CD4-positive, alpha-beta T cell treated with Interleukin-15 for 4 hours (primary cell): ENCODE data around the gene SOS1.
"Not testable (repeated sequence)": the region's sequence is repeated elsewhere in the genome, so short reads cannot be mapped to it uniquely, and the experiment has no call there.

ENCODE experiments used
- DNase-seq: peaks from one replicate; pipeline ENCODE4 v3.0.0-alpha.2; 2020; ENCODE audit warnings: low spot score

SOS1 gene

GRCh38 chr2:39120771-39121522, at the start of gene SOS1:
SOS1 (minus strand) TSS chr2:39121051; CDS start chr2:39120422, 629 bp downstream.
- peak; percentile 93 for DNase-seq

- DNase-seq, result no peak
These were observed 43.2 kb upstream of the SOS1 start for GRCh38 chr2:39164089-39164488.

- no peak for DNase-seq
These were observed 40.1 kb upstream of the SOS1 start for GRCh38 chr2:39160982-39161381.

GRCh38 chr2:39159283-39159682, 38.4 kb upstream of the SOS1 start:
- no peak for DNase-seq

- DNase-seq, result no peak
These were observed 37.5 kb upstream of the SOS1 start for GRCh38 chr2:39158351-39158750.

GRCh38 chr2:39156846-39157245, 36.0 kb upstream of the SOS1 start:
- DNase-seq, result no peak

- DNase-seq, result no peak
These were observed 35.3 kb upstream of the SOS1 start for GRCh38 chr2:39156107-39156506.

- not testable (repeated sequence) for DNase-seq
These were observed 34.7 kb upstream of the SOS1 start for GRCh38 chr2:39155573-39155972.

- DNase-seq, result no peak
These were observed 34.1 kb upstream of the SOS1 start for GRCh38 chr2:39154944-39155343.

GRCh38 chr2:39153312-39153711, 32.5 kb upstream of the SOS1 start:
- DNase-seq, result no peak

- no peak for DNase-seq
These were observed 31.7 kb upstream of the SOS1 start for GRCh38 chr2:39152504-39152903.

GRCh38 chr2:39150890-39151497, 30.1 kb upstream of the SOS1 start:
- DNase-seq, result no peak

- no peak for DNase-seq
These were observed 29.3 kb upstream of the SOS1 start for GRCh38 chr2:39150102-39150562.

- DNase-seq, result no peak
These were observed 25.8 kb upstream of the SOS1 start for GRCh38 chr2:39146630-39147029.

- no peak for DNase-seq
These were observed 25.1 kb upstream of the SOS1 start for GRCh38 chr2:39145906-39146421.

- DNase-seq, result no peak
These were observed 23.6 kb upstream of the SOS1 start for GRCh38 chr2:39144416-39144815.

- no peak for DNase-seq
These were observed 22.2 kb upstream of the SOS1 start for GRCh38 chr2:39142904-39143605.

- DNase-seq, result peak; percentile 78
These were observed 20.8 kb upstream of the SOS1 start for GRCh38 chr2:39141334-39142271.

GRCh38 chr2:39140948-39141333, 20.1 kb upstream of the SOS1 start:
- DNase-seq, result not testable (repeated sequence)

- no peak for DNase-seq
These were observed 19.5 kb upstream of the SOS1 start for GRCh38 chr2:39140322-39140847.

- DNase-seq, result no peak
These were observed 18.8 kb upstream of the SOS1 start for GRCh38 chr2:39139511-39140237.
